Duodenal mucosa (tissue), 2 donors: ENCODE results near the gene STRBP.

Experiments
- H3K27ac ChIP-seq: one replicate; pipeline ENCODE4 v1.7.0; 2013; ENCODE audit warnings: low read depth, low read length
- H3K27me3 ChIP-seq, 2 donors: one replicate each; pipeline ENCODE4 v1.7.0; 2013; ENCODE audit warnings: low read length in 2 of 2, control low read depth in 1 of 2; ENCODE audit not compliant: insufficient read depth in 2 of 2, control insufficient read depth in 1 of 2
- H3K36me3 ChIP-seq, 2 donors: one replicate each; pipeline ENCODE4 v1.7.0; 2013; ENCODE audit warnings: low read length in 2 of 2, control low read depth in 1 of 2; ENCODE audit not compliant: insufficient read depth in 2 of 2, control insufficient read depth in 1 of 2
- H3K4me1 ChIP-seq, 2 donors: one replicate each; pipeline ENCODE4 v1.7.0; 2013; ENCODE audit warnings: low read length in 2 of 2, control low read depth in 1 of 2; ENCODE audit not compliant: insufficient read depth in 2 of 2, control insufficient read depth in 1 of 2
- H3K4me3 ChIP-seq, 2 donors: one replicate each; pipeline ENCODE4 v1.7.0; 2013; ENCODE audit warnings: low read length in 2 of 2, low read depth in 1 of 2
- H3K9ac ChIP-seq, 2 donors: one replicate each; pipeline ENCODE4 v1.7.0; 2013; ENCODE audit warnings: low read length in 2 of 2, low read depth in 1 of 2
- H3K9me3 ChIP-seq, 2 donors: one replicate each; pipeline ENCODE4 v1.7.0; 2013; ENCODE audit warnings: low read length in 2 of 2, control low read depth in 1 of 2; ENCODE audit not compliant: control insufficient read depth in 1 of 2

Gene STRBP

GRCh38 chr9:123084256-123084655 lies 184.1 kb downstream of the STRBP start:
- Histone ChIP-seq H3K9me3 (no peaks in the 10 kb centered on the region), H3K9ac (no peak overlapping the region), H3K4me3 (no peak overlapping the region), H3K27ac (no peak overlapping the region), H3K36me3 (peaks cover 22 to 51% of the 10 kb centered on the region in 2 donors), H3K27me3 (no peaks in the 10 kb centered on the region), H3K4me1 (no peaks in the 10 kb centered on the region)

GRCh38 chr9:123083680-123084079 lies 184.7 kb downstream of the STRBP start:
- Histone ChIP-seq H3K27ac (no peak overlapping the region), H3K4me1 (no peaks in the 10 kb centered on the region), H3K9me3 (no peaks in the 10 kb centered on the region), H3K9ac (no peak overlapping the region), H3K27me3 (no peaks in the 10 kb centered on the region), H3K36me3 (peaks cover 25 to 51% of the 10 kb centered on the region in 2 donors), H3K4me3 (no peak overlapping the region)

GRCh38 chr9:123081824-123082223 lies 186.6 kb downstream of the STRBP start:
- H3K36me3 ChIP-seq = peaks cover 25 to 45% of the 10 kb centered on the region in 2 donors
- no peaks in the 10 kb centered on the region for H3K27me3 ChIP-seq
- H3K9ac ChIP-seq = no peak overlapping the region
- no peak overlapping the region for H3K4me3 ChIP-seq
- no peaks in the 10 kb centered on the region for H3K4me1 ChIP-seq
- no peak overlapping the region for H3K27ac ChIP-seq
- no peaks in the 10 kb centered on the region for H3K9me3 ChIP-seq

GRCh38 chr9:123080444-123080843 lies 187.9 kb downstream of the STRBP start:
- no peaks in the 10 kb centered on the region for H3K9me3 ChIP-seq
- H3K9ac ChIP-seq = no peak overlapping the region
- no peaks in the 10 kb centered on the region for H3K27me3 ChIP-seq
- no peak overlapping the region for H3K4me3 ChIP-seq
- H3K27ac ChIP-seq = no peak overlapping the region
- H3K4me1 ChIP-seq = no peaks in the 10 kb centered on the region
- peaks cover 31 to 35% of the 10 kb centered on the region in 2 donors for H3K36me3 ChIP-seq

GRCh38 chr9:123074628-123075027 lies 193.8 kb downstream of the STRBP start:
- H3K9me3 ChIP-seq = no peaks in the 10 kb centered on the region
- H3K9ac ChIP-seq = no peak overlapping the region
- peaks cover 0 to 6% of the 10 kb centered on the region in 2 donors for H3K4me1 ChIP-seq
- H3K27me3 ChIP-seq = no peaks in the 10 kb centered on the region
- peaks cover 14 to 21% of the 10 kb centered on the region in 2 donors for H3K36me3 ChIP-seq
- no peak overlapping the region for H3K4me3 ChIP-seq
- no peak overlapping the region for H3K27ac ChIP-seq

- Histone ChIP-seq H3K9ac (no peak overlapping the region), H3K36me3 (peaks cover 11 to 20% of the 10 kb centered on the region in 2 donors), H3K27me3 (no peaks in the 10 kb centered on the region), H3K9me3 (no peaks in the 10 kb centered on the region), H3K4me1 (peaks cover 0 to 6% of the 10 kb centered on the region in 2 donors), H3K4me3 (no peak overlapping the region), H3K27ac (no peak overlapping the region)
Observed at GRCh38 chr9:123073991-123074422, 194.4 kb downstream of the STRBP start.

- H3K4me1 ChIP-seq = peaks cover 0 to 6% of the 10 kb centered on the region in 2 donors
- no peak overlapping the region for H3K27ac ChIP-seq
- H3K27me3 ChIP-seq = no peaks in the 10 kb centered on the region
- peaks cover 8 to 20% of the 10 kb centered on the region in 2 donors for H3K36me3 ChIP-seq
- H3K9me3 ChIP-seq = no peaks in the 10 kb centered on the region
- H3K9ac ChIP-seq = no peak overlapping the region
- no peak overlapping the region for H3K4me3 ChIP-seq
Observed at GRCh38 chr9:123073441-123073840, 194.9 kb downstream of the STRBP start.

GRCh38 chr9:123072407-123072995 lies 195.9 kb downstream of the STRBP start:
- H3K9me3 ChIP-seq = no peaks in the 10 kb centered on the region
- H3K9ac ChIP-seq = no peak overlapping the region
- no peak overlapping the region for H3K27ac ChIP-seq
- H3K27me3 ChIP-seq = no peaks in the 10 kb centered on the region
- no peak overlapping the region for H3K4me3 ChIP-seq
- H3K4me1 ChIP-seq = peaks cover 0 to 6% of the 10 kb centered on the region in 2 donors
- H3K36me3 ChIP-seq = peaks cover 9 to 21% of the 10 kb centered on the region in 2 donors
